Right ventricle myocardium superior (tissue), 1 donor: Measurements from ENCODE around the gene MTHFSD. TPM values are rescaled to one million over a fixed set of nuclear protein-coding genes. Genes with fewer than 3 reads are reported as not detected.

Experiments used
- ATAC-seq: fragments of 200-7000 bp; cut with Tn5 transposase; one replicate; pipeline ENCODE4 v1.9.1; 2020; ENCODE audit warnings: mild to moderate bottlenecking; ENCODE audit not compliant: poor library complexity
- DNase-seq: peaks from one replicate; pipeline ENCODE4 v3.0.0-alpha.2; 2020
- intact Hi-C: fragments of 100-400 bp; cut with DNase I; formaldehyde crosslinking; loops from one replicate; pipeline ENCODE4 v1.11.2; 2022
- total RNA-seq: library from RNA; stranded (reverse); fragmentation: NEBNext Ultra II Directional; extraction: Animal tissue kit (Norgen Biotek cat#: 25700); gene quantifications from one replicate; pipeline ENCODE4 v1.2.1, GENCODE V29; 2021
- donor health status: DM: no; HTN: yes; CAD: no; lungs with severe emphysema.

Gene MTHFSD
- total RNA-seq, 1 donor from 2014 or later = 9.6 TPM

DNA sequence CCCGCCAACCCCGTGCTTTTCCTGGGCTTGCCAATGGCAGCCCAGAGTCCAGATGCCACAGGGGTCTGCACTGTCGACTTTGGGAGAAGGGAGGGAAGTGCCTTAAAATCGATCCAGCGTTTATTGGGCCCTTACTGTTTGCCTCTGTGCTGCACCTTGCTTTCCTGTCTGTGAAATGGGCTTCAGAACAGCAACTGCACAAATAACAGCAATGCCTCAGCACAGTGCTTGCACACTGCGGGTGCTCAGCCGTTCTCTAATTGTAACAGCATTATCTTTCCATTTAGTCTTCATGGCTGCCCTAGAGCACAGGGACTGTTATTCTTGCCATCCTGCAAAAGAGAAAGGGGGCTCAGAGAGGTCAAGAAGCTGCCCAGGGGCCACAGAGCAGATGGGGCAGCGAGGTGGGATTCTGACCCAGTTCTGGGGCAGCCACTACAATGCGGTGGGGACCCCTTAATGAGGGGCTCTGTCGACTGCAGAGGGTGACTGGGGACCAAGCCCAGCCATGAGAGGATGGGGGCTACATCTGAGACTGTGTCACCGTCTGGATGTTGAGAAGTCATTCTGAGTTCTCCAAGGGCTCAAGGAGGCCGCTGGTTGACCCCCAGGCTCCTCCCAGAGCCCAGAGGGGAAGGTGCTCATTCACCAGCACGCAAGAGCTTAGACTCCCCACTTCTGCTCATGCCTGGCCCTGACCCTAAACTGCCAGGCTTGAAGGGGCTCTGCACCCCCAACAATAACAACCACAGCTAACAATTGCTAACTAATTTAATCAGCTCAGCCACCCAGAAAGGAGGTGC is 54.1 kb downstream of the MTHFSD start:
- intact Hi-C loops = no loop called here
- ATAC-seq = no peak
- DNase-seq = no peak

DNA sequence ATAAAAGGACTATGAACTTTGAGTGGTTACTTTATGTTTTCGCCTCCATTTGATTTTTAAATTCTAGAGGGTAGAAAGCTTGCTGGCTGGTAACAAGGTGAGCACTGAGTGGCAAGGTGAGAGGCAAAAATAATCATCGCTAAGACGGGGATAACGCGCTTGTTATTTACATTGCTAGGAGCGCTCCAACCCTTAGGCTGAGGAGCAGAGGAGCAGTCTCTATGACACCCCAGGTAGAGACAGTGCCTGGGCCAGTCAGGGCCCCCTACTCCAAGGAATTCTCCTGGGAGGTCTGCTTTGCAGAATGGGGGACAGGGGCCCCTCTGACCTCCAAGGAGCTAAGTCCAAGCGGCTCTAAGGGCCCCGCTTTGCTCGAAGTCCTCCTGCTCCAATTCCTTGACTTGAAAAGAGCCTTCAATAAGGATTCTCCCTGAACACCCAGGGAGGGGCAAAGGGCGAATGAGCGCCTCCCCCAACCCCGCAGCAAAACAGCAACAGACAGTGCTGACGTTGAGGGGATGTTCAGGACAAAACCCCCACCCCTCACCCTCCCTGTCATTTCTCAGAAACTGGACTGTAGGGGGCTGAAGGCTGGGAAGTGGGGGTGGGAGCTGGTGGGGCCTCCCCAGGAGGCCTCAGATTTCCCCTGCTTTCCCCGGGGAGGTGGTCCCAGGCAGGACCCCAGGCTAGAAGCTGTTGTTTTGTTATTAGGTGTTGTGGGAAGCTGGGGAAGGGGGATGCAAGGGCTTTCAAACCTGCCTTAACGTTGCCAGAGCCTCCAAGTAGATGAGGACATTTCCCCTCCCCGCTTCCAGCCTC is 54.9 kb downstream of the MTHFSD start:
- intact Hi-C loops = no loop called here
- DNase-seq (no peak), ATAC-seq (no peak)

GRCh38 chr16:86499440-86499786 is 55.6 kb downstream of the MTHFSD start:
- no peak for DNase-seq
- intact Hi-C loops = no loop called here
- ATAC-seq = no peak

- DNase-seq (no peak), ATAC-seq (no peak)
- intact Hi-C loops = no loop called here
Observed at GRCh38 chr16:86498671-86499439, 56.2 kb downstream of the MTHFSD start.

GRCh38 chr16:86498155-86498670 is 56.8 kb downstream of the MTHFSD start:
- no peak for ATAC-seq
- no peak for DNase-seq
- intact Hi-C loops = no loop called here

- no peak for DNase-seq
- intact Hi-C loops = no loop called here
- ATAC-seq = no peak
Observed at GRCh38 chr16:86497551-86498021, 57.4 kb downstream of the MTHFSD start.

GRCh38 chr16:86496929-86497461 is 58.0 kb downstream of the MTHFSD start:
- ATAC-seq = no peak
- no peak for DNase-seq
- intact Hi-C loops = no loop called here

DNA sequence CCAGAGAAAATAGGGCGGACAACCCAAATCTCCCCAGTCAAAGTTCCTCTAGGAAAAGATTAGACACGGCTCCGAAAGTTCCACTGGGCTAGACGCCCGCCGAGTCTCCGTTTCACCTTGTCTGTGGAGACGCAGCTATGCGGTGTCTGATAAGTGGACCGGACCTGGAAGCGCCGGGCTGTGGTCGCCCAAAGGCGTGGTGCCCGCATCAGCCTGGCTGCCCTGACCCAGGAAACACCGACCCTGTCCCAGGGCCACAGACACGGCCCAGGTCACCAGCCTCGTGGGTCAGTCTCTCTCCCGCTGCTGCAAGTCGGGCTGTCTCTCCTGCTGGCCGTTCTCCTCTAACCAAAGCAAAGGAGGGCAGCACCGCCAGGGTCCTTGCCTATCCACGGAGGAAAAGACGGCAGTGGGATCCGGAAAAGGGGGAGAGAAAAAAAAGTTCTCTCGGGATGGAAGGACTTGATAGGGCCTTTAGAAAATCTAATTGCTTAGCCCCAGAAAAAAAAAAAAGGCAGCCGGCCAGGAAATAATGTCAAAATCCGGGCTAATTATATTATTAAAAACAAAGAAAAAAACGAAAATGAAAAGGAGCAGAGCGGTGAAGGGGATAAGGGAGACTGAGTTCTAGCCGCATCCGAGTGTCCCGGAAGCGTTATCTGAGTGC is 58.6 kb downstream of the MTHFSD start:
- DNase-seq = no peak
- ATAC-seq = no peak
- intact Hi-C loops = no loop called here

DNA sequence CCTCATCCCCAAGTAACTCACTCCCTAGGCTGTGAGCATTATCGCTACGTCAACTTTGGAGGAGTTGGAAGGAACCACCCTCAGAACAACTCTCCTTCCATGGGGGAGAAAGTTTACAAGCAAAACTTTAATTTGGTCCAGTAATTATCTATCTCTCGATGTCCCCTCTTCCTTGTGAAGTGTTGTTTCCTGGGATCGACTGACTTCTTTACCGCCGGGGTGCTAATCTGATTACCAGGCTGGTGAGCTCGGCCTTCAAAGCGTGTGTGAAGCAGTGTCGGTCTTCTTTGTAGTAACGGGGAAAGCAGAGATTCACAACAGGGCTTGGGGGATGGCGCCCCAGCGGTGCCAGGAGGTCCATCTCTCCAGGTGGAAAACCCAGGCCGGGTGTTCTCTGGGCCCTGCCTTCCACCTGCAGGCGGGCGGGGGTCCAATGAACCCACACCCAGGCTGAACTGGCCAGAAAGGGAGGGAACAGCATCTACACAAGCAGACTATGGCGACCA is 59.2 kb downstream of the MTHFSD start:
- intact Hi-C loops = no loop called here
- no peak for DNase-seq
- ATAC-seq = no peak

DNA sequence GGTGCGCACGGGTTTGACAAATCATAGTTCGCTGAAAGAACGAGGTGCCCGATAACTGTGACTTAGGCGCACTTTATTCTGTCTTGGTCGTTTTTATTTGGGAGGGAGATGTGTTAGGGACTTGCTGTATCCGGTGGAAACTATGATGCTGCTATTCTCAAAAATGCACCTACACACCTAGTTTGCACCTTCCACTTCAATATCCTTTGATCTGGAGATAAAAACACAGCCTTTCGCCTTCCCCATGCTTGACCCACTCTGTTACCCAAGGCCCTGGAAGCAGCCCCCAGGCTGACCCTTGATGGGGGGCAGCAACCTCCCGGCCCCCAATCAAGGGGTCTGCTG is 59.7 kb downstream of the MTHFSD start:
- intact Hi-C loops = no loop called here
- no peak for DNase-seq
- no peak for ATAC-seq

DNA sequence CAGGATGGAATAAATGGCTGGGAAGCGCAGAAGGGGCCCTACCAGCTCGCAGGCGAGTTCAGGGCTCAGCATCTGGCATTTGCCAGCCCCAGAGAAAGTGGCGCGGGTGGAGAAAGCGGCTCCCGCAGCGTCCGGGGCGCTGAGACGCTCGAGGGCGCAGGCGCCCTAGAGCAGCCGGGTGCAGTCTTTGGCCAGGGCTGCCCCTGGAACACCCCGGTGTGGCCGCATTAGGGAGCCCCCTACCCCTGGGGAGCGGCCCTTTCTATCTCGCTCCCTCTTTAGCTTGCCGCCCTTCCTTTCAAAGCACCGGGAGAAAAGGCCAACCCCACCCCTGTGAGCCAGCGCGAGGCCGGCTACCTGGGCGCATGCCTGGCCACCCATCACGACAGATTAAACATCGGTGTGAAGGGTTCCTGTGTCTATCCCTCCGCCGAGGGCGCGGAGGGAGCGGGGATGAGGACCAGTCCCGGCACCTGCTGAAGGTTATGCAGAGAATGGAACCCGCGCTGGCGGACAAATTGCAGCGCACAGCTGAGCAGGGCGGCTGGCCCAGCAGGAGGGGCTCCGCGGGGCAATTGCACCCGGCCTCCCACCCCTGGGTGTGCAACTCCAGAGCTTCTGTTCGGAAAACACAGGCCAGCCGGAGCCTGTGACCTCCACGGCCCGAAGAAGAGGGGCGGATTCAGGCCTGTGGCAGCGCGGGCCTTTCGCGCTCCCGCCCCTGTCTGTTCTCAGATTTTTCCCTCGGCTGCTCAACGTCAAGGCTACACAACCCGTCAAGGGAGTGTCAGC is 60.3 kb downstream of the MTHFSD start:
- ATAC-seq (no peak), DNase-seq (no peak)
- intact Hi-C loops = no loop called here

- DNase-seq = no peak
- intact Hi-C loops = no loop called here
- ATAC-seq = no peak
Observed at GRCh38 chr16:86494039-86494564, 60.9 kb downstream of the MTHFSD start.

- no peak for DNase-seq
- no peak for ATAC-seq
- intact Hi-C loops = no loop called here
Observed at GRCh38 chr16:86492961-86493629, 61.9 kb downstream of the MTHFSD start.

DNA sequence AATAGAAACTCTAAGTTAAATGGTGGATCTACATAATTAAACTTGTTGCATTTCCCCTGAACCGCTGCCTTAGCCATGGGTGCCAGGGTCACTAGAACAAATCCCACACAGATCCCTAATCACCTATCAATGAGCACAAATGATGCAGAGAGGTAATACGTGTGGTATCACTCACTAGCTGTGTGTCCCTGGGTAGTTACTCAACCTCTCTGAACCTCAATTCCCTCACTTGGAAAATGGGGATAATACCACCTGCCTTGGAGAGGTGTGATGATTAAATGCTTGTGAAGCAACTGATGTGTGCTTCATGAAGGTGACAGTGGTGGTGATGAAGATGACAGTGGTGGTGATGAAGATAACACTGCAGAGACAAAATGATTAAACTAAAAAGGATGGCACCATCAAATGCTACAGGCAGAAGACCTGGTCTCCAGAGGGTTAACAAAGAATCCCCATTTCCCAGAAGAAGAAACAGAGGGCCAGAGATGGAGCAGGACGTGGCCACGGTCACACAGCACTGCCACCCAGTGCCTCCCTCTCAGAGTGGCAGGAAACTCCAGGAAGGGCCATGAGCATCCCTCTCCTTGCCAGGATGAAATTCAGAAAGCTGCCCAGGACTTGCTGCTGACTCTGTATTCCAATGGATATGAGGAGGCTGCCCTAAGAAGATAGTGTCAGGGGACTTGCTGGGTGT is 62.6 kb downstream of the MTHFSD start:
- ATAC-seq = no peak
- intact Hi-C loops = no loop called here
- no peak for DNase-seq

DNA sequence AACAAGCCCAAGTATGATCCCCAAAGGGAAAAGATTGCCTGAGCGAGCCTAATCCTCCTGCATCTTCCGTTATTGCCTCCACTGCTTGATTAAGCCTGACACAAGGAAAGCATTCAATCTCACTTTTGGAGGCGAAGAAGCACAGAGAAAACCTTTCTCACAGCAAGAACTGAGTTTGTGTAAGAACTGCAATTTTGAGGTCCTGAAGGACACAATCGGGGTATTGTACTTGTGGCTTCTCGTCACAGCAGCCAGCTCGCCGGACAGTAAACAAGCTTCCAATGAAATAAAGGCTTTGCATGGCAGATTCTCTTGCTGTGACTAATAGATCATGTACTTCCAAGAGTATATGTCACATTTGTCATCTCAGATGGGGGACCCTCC is 63.4 kb downstream of the MTHFSD start:
- intact Hi-C loops = no loop called here
- ATAC-seq = no peak
- DNase-seq = no peak

GRCh38 chr16:86490859-86491639 is 64.0 kb downstream of the MTHFSD start:
- intact Hi-C loops = no loop called here
- DNase-seq (no peak), ATAC-seq (no peak)
